ENCODE results near the gene CAMTA1. TPM values are rescaled to one million over a fixed set of nuclear protein-coding genes. Genes with fewer than 3 reads are reported as not detected.
A peak's percentile ranks its signal among the peaks of the same experiment; 100 is the strongest.

The CAMTA1 gene
- total RNA-seq, 1 donor from 2014 or later = 166 TPM

DNA sequence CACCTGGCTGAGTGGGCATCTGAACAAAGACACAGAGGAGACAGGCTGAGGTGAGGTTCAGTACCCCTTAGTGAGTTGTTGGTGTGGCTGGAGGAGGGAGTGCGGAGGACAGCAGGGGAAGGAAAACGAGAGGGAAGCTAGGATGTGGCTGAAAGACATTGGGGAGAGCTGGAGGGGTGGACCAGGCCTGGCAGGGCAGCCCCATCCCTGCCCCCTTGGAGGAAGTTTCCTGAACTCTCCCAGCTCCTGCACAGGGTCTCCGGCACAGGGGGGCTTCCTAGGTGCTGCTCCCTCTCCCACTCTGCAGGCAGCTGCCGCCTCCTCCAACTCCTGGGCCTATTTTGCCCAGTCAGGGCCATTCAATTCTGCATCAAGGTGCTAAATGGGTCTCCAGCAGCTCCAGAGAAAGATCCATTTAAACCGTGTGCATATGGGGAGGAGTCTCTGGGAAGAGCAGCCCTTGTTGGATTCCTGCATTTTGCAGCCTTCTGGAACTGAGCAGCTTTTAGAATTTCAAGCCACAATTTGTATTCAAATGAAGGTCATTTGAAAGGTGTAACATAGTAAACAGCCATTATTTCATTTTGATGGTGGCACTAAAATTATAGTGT lies 193.9 kb downstream of the CAMTA1 start:
- DNase-seq (no peak), ATAC-seq (no peak)
- intact Hi-C loops (cut with micrococcal nuclease) = no loop called here

GRCh38 chr1:6981595-6981994 lies 196.3 kb downstream of the CAMTA1 start:
- DNase-seq (no peak), ATAC-seq (no peak)
- intact Hi-C loops (cut with micrococcal nuclease) = no loop called here

DNA sequence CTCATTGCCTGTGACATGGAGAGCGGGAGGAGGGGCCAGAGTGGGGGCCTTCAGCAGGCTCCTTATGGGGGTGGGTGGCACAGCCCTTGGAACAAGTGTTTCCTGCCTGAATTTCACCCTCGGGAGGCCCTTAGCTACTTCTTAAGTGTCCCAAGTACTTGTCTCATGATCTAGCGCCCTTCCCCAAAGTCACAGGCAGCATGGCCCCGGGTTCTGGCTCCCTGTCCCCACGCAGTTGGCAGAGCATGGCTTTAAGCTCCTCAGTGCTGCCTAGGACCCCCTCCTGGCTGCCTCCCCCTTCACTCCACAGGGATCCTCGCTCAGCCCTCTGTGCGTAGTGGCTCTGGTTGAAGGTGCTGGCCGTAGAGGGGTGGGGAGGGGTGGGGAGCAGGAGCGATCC lies 197.2 kb downstream of the CAMTA1 start:
- no peak for DNase-seq
- intact Hi-C loops (cut with micrococcal nuclease) = no loop called here

GRCh38 chr1:6982860-6983259 lies 197.6 kb downstream of the CAMTA1 start:
- intact Hi-C loops (cut with micrococcal nuclease) = no loop called here
- DNase-seq (no peak), ATAC-seq (no peak)

More for the DNA sequence above, 197.2 kb downstream of the CAMTA1 start:
- ATAC-seq = no peak

DNA sequence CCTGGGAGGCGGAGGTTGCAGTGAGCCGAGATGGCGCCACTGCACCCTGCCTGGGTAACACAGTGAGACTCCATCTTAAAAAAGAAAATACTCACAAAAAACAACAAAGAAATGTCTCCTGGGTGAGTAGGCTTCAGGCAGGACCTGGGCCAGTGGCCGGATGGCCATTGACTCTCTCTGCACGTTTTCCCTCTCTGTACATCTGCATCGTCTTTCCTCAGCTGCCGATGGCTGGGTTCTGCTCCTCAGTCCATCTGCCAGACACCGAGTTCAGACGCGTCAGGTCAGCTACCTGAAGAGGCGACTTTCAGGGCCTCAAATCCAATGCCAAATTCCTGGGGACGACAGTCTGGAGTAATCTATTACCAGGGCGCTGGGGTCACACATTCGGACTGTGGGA lies 199.3 kb downstream of the CAMTA1 start:
- no peak for DNase-seq
- intact Hi-C loops (cut with micrococcal nuclease) = no loop called here
- no peak for ATAC-seq

- intact Hi-C loops (cut with micrococcal nuclease) = no loop called here
- ATAC-seq (no peak), DNase-seq (no peak)
Observed at GRCh38 chr1:6984986-6985385, 199.7 kb downstream of the CAMTA1 start.

DNA sequence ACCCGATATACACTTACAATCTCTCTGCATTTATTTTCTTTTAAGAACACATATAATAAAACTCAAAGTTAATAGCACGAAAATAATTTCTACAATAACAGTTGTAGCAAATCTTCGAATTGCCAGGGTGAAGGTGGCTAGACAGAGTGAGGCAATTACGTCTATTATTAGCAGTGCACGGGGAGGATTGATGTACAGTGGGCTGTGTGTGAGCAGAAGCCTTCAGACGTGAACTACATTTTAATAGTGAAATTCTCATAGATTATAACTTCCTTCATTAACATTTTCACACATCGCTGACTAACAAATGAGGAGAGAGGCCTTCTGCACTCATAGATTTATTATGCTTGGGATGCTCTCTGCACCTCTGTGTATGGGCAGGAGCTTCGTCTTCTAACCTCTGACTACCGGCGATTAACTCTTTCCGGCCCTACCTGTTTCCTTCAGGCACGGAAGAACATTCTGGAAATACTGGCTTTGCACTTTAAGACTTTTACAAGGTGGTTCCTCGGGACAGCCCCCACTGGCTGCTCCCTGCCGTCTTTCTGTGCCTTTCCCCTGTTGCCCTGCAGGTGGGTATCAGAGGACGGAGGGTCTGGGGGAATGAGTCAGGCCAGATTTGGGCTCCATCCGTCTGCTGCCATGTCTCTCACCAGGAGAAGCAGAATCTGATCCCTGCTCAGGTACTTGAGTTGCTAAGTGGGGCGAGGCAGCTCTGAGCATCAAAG lies 200.5 kb downstream of the CAMTA1 start:
- intact Hi-C loops (cut with micrococcal nuclease) = no loop called here
- no peak for DNase-seq
- no peak for ATAC-seq

- ATAC-seq (no peak), DNase-seq (no peak)
- intact Hi-C loops (cut with micrococcal nuclease) = no loop called here
Observed at GRCh38 chr1:6986281-6986680, 201.0 kb downstream of the CAMTA1 start.

DNA sequence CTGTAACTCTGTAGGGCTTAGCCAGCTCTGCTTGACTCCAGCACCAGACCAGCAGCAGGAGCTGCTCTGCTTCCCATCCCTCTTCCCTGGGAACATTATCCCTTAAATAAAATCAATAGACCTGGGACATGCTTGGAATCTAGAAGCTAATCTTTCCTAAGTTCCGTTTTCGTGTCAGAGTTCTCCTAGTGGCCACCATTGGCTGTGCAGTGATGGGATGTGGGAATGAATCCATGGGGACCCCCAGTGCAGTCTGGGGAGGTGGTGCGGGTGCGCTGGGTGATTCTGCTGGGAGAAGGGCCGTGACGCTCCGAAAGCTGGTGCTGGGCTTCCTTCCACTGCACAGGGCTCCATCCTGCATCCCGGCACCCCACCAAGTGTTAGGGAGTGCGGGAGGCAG lies 202.7 kb downstream of the CAMTA1 start:
- ATAC-seq (no peak), DNase-seq (no peak)
- intact Hi-C loops (cut with micrococcal nuclease) = no loop called here

DNA sequence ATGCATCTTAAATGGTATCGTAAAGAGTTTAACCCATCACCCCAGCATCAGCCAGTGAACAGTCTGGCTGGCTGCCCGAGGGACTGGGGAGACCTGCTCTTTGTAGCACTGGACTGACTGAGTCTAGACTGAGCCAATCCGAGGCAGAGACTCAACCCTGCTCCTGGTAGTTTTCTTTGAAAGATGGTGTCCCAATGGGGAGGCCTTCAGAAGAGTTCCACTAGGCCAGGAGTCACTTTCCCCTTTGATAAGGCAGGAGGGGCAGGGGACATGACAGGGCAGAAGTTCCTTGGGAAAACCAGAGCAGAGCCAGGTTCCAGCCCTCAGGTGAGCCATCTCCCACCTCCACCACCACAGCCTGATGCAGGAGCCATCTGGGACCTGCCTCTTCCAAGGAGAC lies 203.5 kb downstream of the CAMTA1 start:
- ATAC-seq (no peak), DNase-seq (no peak)
- intact Hi-C loops (cut with micrococcal nuclease) = no loop called here

DNA sequence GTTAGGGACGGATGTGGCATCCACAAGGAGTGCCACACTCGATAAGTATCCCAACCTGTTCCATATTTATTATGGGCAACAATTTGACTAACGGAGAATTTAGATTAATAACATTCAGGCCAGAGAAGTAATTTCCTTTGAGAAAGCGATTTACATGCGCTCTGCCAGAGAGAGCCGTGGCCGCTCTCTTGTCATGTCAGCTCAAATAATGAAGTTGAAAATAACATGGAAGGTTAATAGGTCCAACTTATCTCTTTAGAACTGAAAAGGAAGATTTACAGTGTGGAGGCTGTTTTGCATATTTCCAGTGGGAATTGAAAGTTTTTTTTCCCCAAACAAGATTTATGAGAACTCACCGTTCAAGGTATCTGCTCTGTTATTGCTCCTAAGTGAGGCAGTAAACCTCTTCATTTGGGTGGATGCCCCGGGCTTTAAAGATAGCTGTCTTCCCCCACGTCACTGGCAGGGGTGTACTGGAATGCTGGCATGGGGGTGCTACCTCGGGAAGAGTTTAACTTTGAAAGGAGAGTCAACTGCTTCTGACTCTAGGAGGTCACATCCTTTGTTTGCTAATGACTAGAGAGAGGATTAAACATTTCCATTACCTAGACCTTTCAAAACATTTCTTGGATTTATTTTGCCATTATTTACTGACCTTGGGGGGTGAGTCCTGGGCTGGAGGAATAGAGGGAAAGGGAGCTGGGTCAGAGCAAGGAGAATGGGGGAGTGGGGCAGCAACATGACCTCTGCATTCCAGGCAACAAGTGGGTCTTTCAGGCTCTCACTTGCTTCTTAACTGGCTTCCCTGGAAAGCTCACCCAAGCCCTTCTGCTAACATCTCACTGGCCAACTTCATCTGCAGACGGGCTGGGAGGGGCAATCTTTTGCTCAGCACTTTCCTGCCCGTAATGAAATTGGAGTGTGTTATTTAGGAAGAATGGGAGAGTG lies 204.2 kb downstream of the CAMTA1 start:
- intact Hi-C loops (cut with micrococcal nuclease) = no loop called here
- no peak for DNase-seq

DNA sequence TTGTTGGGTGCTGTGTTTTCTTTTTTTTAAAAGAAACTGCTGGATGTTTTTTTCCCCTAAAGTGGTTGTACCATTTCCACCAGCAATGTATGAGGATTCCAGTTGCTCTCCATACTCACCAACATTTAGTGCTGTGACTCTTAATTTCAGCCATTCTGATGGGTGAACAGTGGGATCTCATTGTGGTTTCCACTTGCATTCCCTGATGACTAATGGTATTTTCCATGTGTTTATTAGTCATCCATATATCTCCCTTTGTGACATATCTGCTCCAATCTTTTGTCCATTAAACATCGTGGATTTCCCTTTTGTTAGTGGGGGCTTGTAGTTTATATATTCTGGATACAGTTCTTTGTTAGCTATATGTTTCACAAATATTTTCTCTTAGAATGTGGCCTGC lies 206.0 kb downstream of the CAMTA1 start:
- intact Hi-C loops (cut with micrococcal nuclease) = no loop called here
- no peak for ATAC-seq

More for the DNA sequence above, 204.2 kb downstream of the CAMTA1 start:
- ATAC-seq = no peak

GRCh38 chr1:6995789-6996188 lies 210.5 kb downstream of the CAMTA1 start:
- ATAC-seq = no peak
- DNase-seq = no peak
- intact Hi-C loops (cut with micrococcal nuclease) = no loop called here

More for the DNA sequence above, 206.0 kb downstream of the CAMTA1 start:
- DNase-seq = no peak

- intact Hi-C loops (cut with micrococcal nuclease) = no loop called here
- no peak for ATAC-seq
- DNase-seq = no peak
Observed at GRCh38 chr1:6996371-6996770, 211.1 kb downstream of the CAMTA1 start.

DNA sequence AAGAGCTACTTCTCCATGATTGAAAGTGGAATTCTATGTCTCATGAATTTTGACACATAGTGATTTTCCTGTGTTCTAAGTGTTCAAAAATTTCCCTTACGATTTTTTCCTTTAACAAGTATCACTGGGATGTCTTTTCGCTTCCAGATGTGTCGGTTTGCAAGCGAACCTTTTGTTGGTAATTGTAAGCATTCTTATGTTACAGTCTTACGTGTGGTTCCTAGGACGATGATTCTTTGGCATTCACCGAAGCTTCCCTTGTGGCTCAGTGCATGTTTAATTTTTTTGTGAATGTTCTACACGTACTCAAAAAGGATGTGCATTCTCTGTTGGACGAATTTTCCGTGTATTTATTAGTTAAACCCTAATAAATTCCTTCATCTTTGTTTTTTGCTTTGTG lies 211.6 kb downstream of the CAMTA1 start:
- ATAC-seq (no peak), DNase-seq (no peak)
- intact Hi-C loops (cut with micrococcal nuclease) = no loop called here

DNA sequence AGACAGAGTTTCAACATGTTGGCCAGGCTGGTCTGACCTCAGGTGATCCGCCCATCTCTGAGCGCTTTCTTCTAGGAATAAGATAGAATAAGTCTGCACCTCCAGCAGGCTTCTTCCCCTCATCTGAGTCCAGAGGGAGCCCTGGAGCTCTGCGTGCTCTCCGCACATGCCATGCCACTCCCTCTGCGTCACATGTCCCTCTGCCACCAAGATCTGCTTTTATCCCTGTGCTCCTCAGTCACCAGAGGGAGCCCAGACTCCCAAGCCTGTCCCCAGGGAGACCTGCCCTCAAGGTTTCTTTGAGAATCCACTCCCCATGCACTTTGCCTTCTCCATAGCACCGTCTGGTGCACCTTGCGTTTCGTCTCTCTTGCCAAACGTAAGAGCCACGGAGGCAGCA lies 213.0 kb downstream of the CAMTA1 start:
- peak; percentile 95 for ATAC-seq
- DNase-seq = peak; percentile 51
- intact Hi-C loops (cut with micrococcal nuclease) = no loop called here

DNA sequence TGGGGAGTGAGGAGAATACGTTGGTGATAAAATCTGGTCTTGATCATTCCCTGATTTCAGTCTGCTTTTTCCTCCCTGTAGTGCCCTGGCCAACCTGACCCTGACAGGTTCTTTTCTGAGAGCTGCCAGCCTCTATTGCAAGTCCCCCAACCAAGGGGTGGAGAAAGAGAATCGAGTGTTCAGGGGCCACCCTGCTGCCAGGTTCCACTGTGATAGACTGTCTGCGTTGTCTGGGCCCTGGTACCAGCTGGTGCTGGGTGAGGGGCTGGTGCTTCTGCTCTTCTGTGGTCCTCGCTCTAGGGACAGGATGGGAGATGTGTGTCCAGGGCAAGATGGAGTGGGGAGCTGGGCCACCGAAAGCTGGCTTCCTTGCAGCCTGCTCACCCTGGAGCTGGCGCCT lies 214.6 kb downstream of the CAMTA1 start:
- DNase-seq = no peak
- intact Hi-C loops (cut with micrococcal nuclease) = no loop called here
- no peak for ATAC-seq

DNA sequence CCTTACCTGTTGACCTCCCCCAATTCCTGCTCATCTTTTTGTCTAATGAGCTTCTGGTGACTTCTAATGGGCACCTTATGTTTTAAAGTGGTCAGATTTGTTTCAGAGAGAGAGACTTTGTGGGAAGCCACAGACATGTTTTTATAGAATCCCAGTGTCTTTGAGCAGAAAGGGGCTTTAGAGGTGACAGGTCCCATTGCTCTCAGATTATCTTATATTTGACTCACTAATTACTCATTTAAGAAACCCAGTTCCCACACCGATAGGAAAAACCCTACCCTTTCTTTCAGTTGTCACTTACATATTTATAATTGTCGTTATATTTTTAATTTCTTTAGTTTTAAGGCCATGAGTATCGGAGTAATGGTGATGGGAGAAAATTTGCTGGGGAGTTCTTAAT lies 215.5 kb downstream of the CAMTA1 start:
- ATAC-seq (no peak), DNase-seq (no peak)
- intact Hi-C loops (cut with micrococcal nuclease) = no loop called here

DNA sequence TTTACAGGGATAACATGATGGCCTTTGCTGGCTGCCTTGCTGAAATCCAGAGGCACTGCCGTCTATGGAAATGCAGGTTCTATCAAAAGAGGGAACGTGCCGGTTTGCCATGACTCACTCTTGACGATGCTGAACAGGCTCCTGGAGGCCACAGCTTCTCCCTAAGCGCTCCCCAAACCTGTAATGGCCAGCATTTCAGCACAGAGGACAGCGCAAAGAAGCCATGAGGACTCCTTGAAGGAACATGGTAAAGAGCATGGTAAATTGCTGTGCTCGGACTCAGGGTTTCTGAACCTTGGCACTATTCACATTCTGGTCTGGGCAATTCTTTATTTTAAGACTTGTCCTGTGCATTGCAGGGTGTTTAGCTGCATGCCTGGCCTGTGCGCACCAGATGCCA lies 217.5 kb downstream of the CAMTA1 start:
- DNase-seq (no peak), ATAC-seq (no peak)
- intact Hi-C loops (cut with micrococcal nuclease) = no loop called here

DNA sequence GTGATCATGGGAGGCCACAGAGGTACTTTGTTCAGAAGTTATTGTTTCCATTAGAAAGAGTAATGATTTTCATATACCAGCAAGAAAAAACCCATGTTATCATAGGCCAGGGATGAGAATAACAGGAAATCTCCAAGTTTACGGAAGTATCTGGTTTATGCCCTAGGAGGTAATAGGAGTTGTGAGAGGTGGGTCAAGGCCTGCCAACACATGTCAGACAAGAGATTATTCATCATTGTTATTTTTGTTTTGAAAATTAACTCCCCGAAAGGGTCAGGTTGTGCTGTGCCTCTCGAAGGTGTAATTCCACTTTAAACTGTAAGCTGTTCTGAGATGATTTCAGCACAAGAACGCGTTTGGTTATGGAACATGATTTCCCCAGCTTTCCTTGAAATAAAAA lies 218.4 kb downstream of the CAMTA1 start:
- intact Hi-C loops (cut with micrococcal nuclease) = no loop called here
- DNase-seq (no peak), ATAC-seq (no peak)
